DOHH2 (cell line): ENCODE measurements around the gene RBM5.

ENCODE experiments used
- H3F3A ChIP-seq: fragments of 200-600 bp; sonication (generic), shearing (Covaris generic); 2 replicates; pipeline ENCODE4 v1.6.0; 2016; ENCODE audit warnings: antibody characterized with exemption, mild to moderate bottlenecking; ENCODE audit not compliant: control insufficient read depth, insufficient read depth
- H3K27ac ChIP-seq: fragments of 200-600 bp; sonication (generic); 2 replicates; pipeline ENCODE4 v1.5.1; 2014; ENCODE audit warnings: low read depth, mild to moderate bottlenecking, low read length, moderate library complexity
- H3K27me3 ChIP-seq: fragments of 200-600 bp; sonication (generic); 2 replicates; pipeline ENCODE4 v1.6.1; 2014; ENCODE audit warnings: mild to moderate bottlenecking, low read length, mixed read lengths; ENCODE audit not compliant: control insufficient read depth
- H3K36me3 ChIP-seq: fragments of 200-600 bp; sonication (generic); 2 replicates; pipeline ENCODE4 v1.6.1; 2014; ENCODE audit warnings: mild to moderate bottlenecking, low read length, moderate library complexity, mixed read lengths; ENCODE audit not compliant: control insufficient read depth
- H3K4me1 ChIP-seq: fragments of 200-600 bp; sonication (generic); 2 replicates; pipeline ENCODE4 v1.6.1; 2014; ENCODE audit warnings: mild to moderate bottlenecking, low read length, mixed read lengths; ENCODE audit not compliant: control insufficient read depth
- H3K4me2 ChIP-seq: fragments of 200-600 bp; sonication (generic); 2 replicates; pipeline ENCODE4 v1.6.0; 2014; ENCODE audit warnings: mild to moderate bottlenecking, low read length, moderate library complexity
- H3K4me3 ChIP-seq: fragments of 200-600 bp; sonication (generic); 2 replicates; pipeline ENCODE4 v1.5.1; 2014; ENCODE audit warnings: mild to moderate bottlenecking, low read length, mixed read lengths
- H3K79me2 ChIP-seq: fragments of 200-600 bp; sonication (generic); 2 replicates; pipeline ENCODE4 v1.6.1; 2014; ENCODE audit warnings: mild to moderate bottlenecking, low read length, mixed read lengths; ENCODE audit not compliant: control insufficient read depth
- H3K9me2 ChIP-seq: fragments of 200-600 bp; sonication (generic); replicated peaks from 2 replicates; pipeline ENCODE4 v1.6.1; 2014; ENCODE audit warnings: mild to moderate bottlenecking, low read length, mixed read lengths; ENCODE audit not compliant: control insufficient read depth
- H3K9me3 ChIP-seq: fragments of 200-600 bp; sonication (generic); 2 replicates; pipeline ENCODE4 v1.6.1; 2014; ENCODE audit warnings: antibody characterized with exemption, low read length, mixed read lengths; ENCODE audit not compliant: control insufficient read depth, insufficient read depth
- H4K20me1 ChIP-seq: fragments of 200-600 bp; sonication (generic); 2 replicates; pipeline ENCODE4 v1.6.0; 2014; ENCODE audit warnings: low read depth, mild to moderate bottlenecking, antibody characterized with exemption, low read length, moderate library complexity; ENCODE audit not compliant: control insufficient read depth, insufficient read depth
- EZH2phosphoT487 ChIP-seq: fragments of 200-600 bp; sonication (generic); IDR thresholded peaks from 2 replicates; pipeline ENCODE4 v1.6.1; 2017; ENCODE audit warnings: borderline replicate concordance, mild to moderate bottlenecking, antibody characterized with exemption, low read length, moderate library complexity, mixed read lengths
- TF ChIP-seq, protein P1 (sequence below): fragments of 200-600 bp; sonication (generic); IDR thresholded peaks from one replicate; pipeline ENCODE4 v1.5.1; 2014; ENCODE audit warnings: antibody characterized with exemption, mild to moderate bottlenecking, low read depth, low read length; ENCODE audit not compliant: poor library complexity, severe bottlenecking

Gene RBM5

DNA sequence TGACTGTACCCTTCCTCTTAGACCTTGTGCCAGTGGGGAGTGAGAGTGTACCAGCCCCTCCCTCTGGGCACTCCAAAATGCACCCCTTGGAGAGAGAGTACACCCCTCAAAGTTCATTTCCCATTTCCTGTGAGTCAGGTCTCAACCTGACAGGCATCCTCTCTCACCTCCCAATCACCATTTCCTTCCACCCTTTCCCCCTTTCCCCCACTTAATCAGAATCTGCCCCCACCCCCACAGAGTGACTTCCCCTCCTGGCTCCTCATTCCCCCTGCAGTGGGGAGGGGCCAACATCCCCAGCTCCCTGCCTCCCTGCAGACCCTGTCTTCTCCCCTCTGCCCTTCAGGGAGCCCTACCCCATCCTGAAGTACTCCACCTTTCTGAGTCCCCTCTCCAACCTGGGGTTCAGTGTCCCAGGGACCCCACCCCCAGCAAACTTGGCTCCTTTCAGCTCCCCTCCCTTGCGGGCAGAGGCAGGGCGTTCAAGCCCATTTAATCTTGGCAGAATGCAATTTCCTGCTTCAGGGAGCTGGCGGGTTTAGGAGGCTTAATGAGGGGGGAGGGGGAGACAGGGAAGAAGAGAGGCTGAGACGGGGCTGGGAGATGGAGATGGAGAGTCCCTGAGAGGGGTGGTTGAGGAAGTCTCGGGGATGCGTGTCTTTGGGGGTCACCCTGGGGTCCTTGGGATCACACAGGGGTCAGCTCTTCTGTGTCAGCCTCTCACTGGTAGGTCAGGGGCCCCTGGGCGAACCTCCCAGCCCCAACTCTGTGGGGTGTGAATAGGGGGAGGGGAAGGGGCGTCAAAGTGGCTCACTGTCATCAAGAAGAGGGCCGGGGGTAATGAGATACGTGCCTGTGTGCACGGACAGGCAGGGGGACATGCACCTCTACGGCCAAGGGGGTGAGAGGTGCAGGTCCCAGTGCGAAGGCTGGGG, 49.8 kb downstream of the RBM5 start:
- Histone ChIP-seq H3K4me1 (no peaks in the 10 kb centered on the region), H3K27ac (no peak overlapping the region), H3K36me3 (no peaks in the 10 kb centered on the region), H3K9me3 (no peaks in the 10 kb centered on the region), H3K9me2 (no peaks in the 10 kb centered on the region), H3F3A (no peaks in the 10 kb centered on the region), H3K4me3 (no peak overlapping the region), H3K27me3 (peaks cover 36% of the 10 kb centered on the region), H4K20me1 (no peaks in the 10 kb centered on the region; the same call in 1 of the 2 replicates), H3K4me2 (no peak overlapping the region), H3K79me2 (no peaks in the 10 kb centered on the region)
- TF ChIP-seq EZH2phosphoT487, result no peak
- TF ChIP-seq, protein P1, sequence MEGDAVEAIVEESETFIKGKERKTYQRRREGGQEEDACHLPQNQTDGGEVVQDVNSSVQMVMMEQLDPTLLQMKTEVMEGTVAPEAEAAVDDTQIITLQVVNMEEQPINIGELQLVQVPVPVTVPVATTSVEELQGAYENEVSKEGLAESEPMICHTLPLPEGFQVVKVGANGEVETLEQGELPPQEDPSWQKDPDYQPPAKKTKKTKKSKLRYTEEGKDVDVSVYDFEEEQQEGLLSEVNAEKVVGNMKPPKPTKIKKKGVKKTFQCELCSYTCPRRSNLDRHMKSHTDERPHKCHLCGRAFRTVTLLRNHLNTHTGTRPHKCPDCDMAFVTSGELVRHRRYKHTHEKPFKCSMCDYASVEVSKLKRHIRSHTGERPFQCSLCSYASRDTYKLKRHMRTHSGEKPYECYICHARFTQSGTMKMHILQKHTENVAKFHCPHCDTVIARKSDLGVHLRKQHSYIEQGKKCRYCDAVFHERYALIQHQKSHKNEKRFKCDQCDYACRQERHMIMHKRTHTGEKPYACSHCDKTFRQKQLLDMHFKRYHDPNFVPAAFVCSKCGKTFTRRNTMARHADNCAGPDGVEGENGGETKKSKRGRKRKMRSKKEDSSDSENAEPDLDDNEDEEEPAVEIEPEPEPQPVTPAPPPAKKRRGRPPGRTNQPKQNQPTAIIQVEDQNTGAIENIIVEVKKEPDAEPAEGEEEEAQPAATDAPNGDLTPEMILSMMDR, result no peak

- Histone ChIP-seq H3K9me3 (no peaks in the 10 kb centered on the region), H3K27ac (no peak overlapping the region), H4K20me1 (no peaks in the 10 kb centered on the region; the same call in 1 of the 2 replicates), H3K36me3 (no peaks in the 10 kb centered on the region), H3K4me2 (no peak overlapping the region), H3K27me3 (peaks cover 28% of the 10 kb centered on the region), H3K4me3 (no peak overlapping the region), H3F3A (no peaks in the 10 kb centered on the region), H3K9me2 (no peaks in the 10 kb centered on the region), H3K79me2 (no peaks in the 10 kb centered on the region), H3K4me1 (no peaks in the 10 kb centered on the region)
- TF ChIP-seq EZH2phosphoT487, result no peak
Observed at GRCh38 chr3:50139308-50139707, 50.6 kb downstream of the RBM5 start.

DNA sequence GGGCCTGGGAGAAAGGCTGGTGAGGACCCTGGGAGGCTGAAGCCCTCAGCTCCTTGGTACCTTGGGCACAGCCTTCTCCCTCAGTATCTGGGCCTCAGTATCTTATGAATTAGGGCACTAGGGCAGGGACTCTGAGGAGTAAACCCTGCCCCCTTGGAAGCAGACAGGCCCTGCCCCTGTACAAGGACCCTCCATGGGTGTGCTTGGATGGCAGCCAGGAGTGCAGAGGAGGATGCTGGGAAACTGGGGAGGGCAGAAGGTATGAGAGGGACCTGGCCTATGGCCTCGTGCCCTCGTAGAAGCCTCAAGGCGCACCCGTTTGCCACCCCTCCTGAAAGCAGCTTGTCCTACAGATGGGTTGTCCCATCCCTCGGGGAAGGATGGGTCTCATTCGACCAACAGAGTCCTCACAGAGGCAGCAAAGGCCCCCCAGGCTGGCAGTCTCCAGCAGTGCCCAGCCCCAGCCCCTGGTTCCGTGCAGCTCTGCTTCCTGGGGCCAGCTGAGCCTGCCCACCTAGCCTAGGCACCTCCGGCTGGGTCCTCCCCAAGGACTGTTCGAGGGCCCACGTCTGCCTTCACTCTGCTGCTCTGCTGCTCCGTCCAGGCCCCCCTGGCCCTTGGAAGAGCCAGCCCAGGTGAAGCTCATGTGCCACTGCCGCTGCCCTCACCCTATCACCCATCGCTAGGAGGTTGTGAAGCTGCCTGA, 51.2 kb downstream of the RBM5 start:
- TF ChIP-seq, protein P1, result no peak
- no peak for TF ChIP-seq EZH2phosphoT487
- no peaks in the 10 kb centered on the region for H3K9me3 ChIP-seq
- no peaks in the 10 kb centered on the region for H3K9me2 ChIP-seq
- no peak overlapping the region for H3K27ac ChIP-seq
- no peaks in the 10 kb centered on the region for H3K4me1 ChIP-seq
- H3K79me2 ChIP-seq, result no peaks in the 10 kb centered on the region
- H3F3A ChIP-seq, result no peaks in the 10 kb centered on the region
- no peaks in the 10 kb centered on the region; the same call in 1 of the 2 replicates for H4K20me1 ChIP-seq
- no peaks in the 10 kb centered on the region for H3K36me3 ChIP-seq
- no peak overlapping the region for H3K4me3 ChIP-seq
- no peak overlapping the region for H3K4me2 ChIP-seq
- H3K27me3 ChIP-seq, result peaks cover 24% of the 10 kb centered on the region
